HG03469 (cell line): Measurements from ENCODE around the gene CNTN4.

ENCODE experiments used
- ATAC-seq: cut with Tn5 transposase; IDR thresholded peaks from one replicate; pipeline ENCODE4 v1.9.1; 2021; ENCODE audit warnings: mild to moderate bottlenecking, moderate library complexity, moderate number of reproducible peaks; ENCODE audit not compliant: unreplicated experiment

CNTN4 gene

GRCh38 chr3:3013317-3014052, 914.8 kb downstream of the CNTN4 start:
- no peak for ATAC-seq

- peak; percentile 83 for ATAC-seq
These were observed 916.8 kb downstream of the CNTN4 start for GRCh38 chr3:3015185-3016089.

GRCh38 chr3:3016226-3016625, 917.6 kb downstream of the CNTN4 start:
- no peak for ATAC-seq

- ATAC-seq = no peak
These were observed 921.5 kb downstream of the CNTN4 start for GRCh38 chr3:3020209-3020608.

- no peak for ATAC-seq
These were observed 924.6 kb downstream of the CNTN4 start for GRCh38 chr3:3023111-3023745.

- peak; percentile 89 for ATAC-seq
These were observed 929.4 kb downstream of the CNTN4 start for GRCh38 chr3:3027976-3028567.

- no peak for ATAC-seq
These were observed 932.7 kb downstream of the CNTN4 start for GRCh38 chr3:3031326-3031725.

- ATAC-seq = no peak
These were observed 938.5 kb downstream of the CNTN4 start for GRCh38 chr3:3037156-3037555.

- peak; percentile 68 for ATAC-seq
These were observed 939.7 kb downstream of the CNTN4 start for GRCh38 chr3:3038201-3038991.

- no peak for ATAC-seq
These were observed 955.3 kb downstream of the CNTN4 start for GRCh38 chr3:3053974-3054373.

- ATAC-seq = no peak
These were observed 961.0 kb downstream of the CNTN4 start for GRCh38 chr3:3059645-3060044.

- ATAC-seq = no peak
These were observed 965.6 kb downstream of the CNTN4 start for GRCh38 chr3:3064297-3064696.

GRCh38 chr3:3065876-3066275, 967.2 kb downstream of the CNTN4 start:
- peak; percentile 37 for ATAC-seq

GRCh38 chr3:3066378-3066777, 967.7 kb downstream of the CNTN4 start:
- peak; percentile 74 for ATAC-seq

- ATAC-seq = no peak
These were observed 968.2 kb downstream of the CNTN4 start for GRCh38 chr3:3066910-3067309.

GRCh38 chr3:3068358-3068881, 969.8 kb downstream of the CNTN4 start:
- no peak for ATAC-seq

- no peak for ATAC-seq
These were observed 971.1 kb downstream of the CNTN4 start for GRCh38 chr3:3069723-3070122.

GRCh38 chr3:3071136-3071535, 972.5 kb downstream of the CNTN4 start:
- ATAC-seq = no peak

GRCh38 chr3:3074551-3075257, 976.0 kb downstream of the CNTN4 start:
- ATAC-seq = peak; percentile 72
